GM12878 (cell line): Measurements from ENCODE around the gene DLG4. TPM values are rescaled to one million over a fixed set of nuclear protein-coding genes. Genes with fewer than 3 reads are reported as not detected.

Experiments used
- ATAC-seq: fragments of 200-7000 bp; cut with Tn5 transposase; 3 replicates; pipeline ENCODE4 v1.9.1; 2020; ENCODE audit warnings: mild to moderate bottlenecking, moderate library complexity
- BruUV-seq: library from RNA; stranded (reverse); fragments of 400-500 nt; replicated peaks from 2 replicates; lab custom pipeline; 2021; lab: Mats Ljungman, UMichigan
- CTCF ChIA-PET: fragments of 300-600 bp; sonication (Branson Sonifier 250); formaldehyde crosslinking; extraction: SDS; loops from one replicate; lab custom pipeline; 2021; ENCODE audit warnings: inconsistent platforms; lab: Yijun Ruan, JAX
- POLR2A ChIA-PET: fragments of 350-600 bp; formaldehyde crosslinking; extraction: SDS; loops from one replicate; lab custom pipeline; 2021; ENCODE audit warnings: inconsistent platforms; lab: Charles Lee
- RAD21 ChIA-PET: fragments of 300-600 bp; sonication (Branson Sonifier 250); formaldehyde crosslinking; loops from one replicate; lab custom pipeline; 2023; ENCODE audit warnings: antibody characterized with exemption; ENCODE audit not compliant: unreplicated experiment; lab: Charles Lee
- SMC1A ChIA-PET: fragments of 300-600 bp; sonication (Branson Sonifier 250); formaldehyde crosslinking; loops from one replicate; lab custom pipeline; 2023; ENCODE audit not compliant: unreplicated experiment, uncharacterized antibody; lab: Charles Lee
- DNase-seq: peaks from one replicate; pipeline ENCODE4 v3.0.0-alpha.2; 2011; ENCODE audit warnings: low read depth, low spot score
- FAIRE-seq: peaks from 3 replicates; lab custom pipeline; 2011; peaks lifted over from hg19 to GRCh38; lab: Jason Lieb, UNC
- H2AFZ ChIP-seq: 2 replicates; pipeline ENCODE4 v1.6.0; 2011; ENCODE audit warnings: low read depth, low read length, control low read depth; ENCODE audit not compliant: control insufficient read depth
- H3K27ac ChIP-seq: 2 replicates; pipeline ENCODE4 v1.5.1; 2011; ENCODE audit warnings: control low read depth; ENCODE audit not compliant: control insufficient read depth, insufficient read depth
- H3K27me3 ChIP-seq, 2 experiments: replicated peaks in 1 of 2; 2 replicates each; pipeline versions ENCODE4 v1.6.0 to v1.6.1; 2011; ENCODE audit warnings: low read length in 1 of 2; ENCODE audit not compliant: control insufficient read depth in 2 of 2, insufficient read depth in 2 of 2
- H3K36me3 ChIP-seq, 2 experiments: 2 replicates each; pipeline ENCODE4 v1.5.1; 2011; ENCODE audit warnings: low read length in 1 of 2; ENCODE audit not compliant: control insufficient read depth in 2 of 2, insufficient read depth in 2 of 2
- H3K4me1 ChIP-seq: 2 replicates; pipeline ENCODE4 v1.6.1; 2011; ENCODE audit warnings: mild to moderate bottlenecking, low read length, moderate library complexity, mixed read lengths; ENCODE audit not compliant: control insufficient read depth, insufficient read depth
- H3K4me2 ChIP-seq: 2 replicates; pipeline ENCODE4 v1.6.0; 2011; ENCODE audit warnings: control low read depth; ENCODE audit not compliant: control insufficient read depth, insufficient read depth
- H3K4me3 ChIP-seq: fragments of 200-600 bp; sonication (generic); 2 replicates; pipeline ENCODE4 v1.5.1; 2016
- H3K79me2 ChIP-seq: 2 replicates; pipeline ENCODE4 v1.6.0; 2011; ENCODE audit warnings: low read length; ENCODE audit not compliant: control insufficient read depth, insufficient read depth
- H3K9ac ChIP-seq: 2 replicates; pipeline ENCODE4 v1.8.0; 2011; ENCODE audit warnings: low read length, control low read depth, mixed read lengths; ENCODE audit not compliant: control insufficient read depth, insufficient read depth
- H3K9me3 ChIP-seq: replicated peaks from 3 replicates; pipeline ENCODE4 v1.5.1; 2011; ENCODE audit warnings: mild to moderate bottlenecking, low read length; ENCODE audit not compliant: control insufficient read depth, insufficient read depth
- H4K20me1 ChIP-seq: 2 replicates; pipeline ENCODE4 v1.6.0; 2011; ENCODE audit not compliant: control insufficient read depth, insufficient read depth
- BCL3 ChIP-seq: IDR thresholded peaks from 2 replicates; pipeline ENCODE4 v1.6.1; 2011; ENCODE audit warnings: borderline replicate concordance, low read depth, mild to moderate bottlenecking, moderate library complexity, low read length; ENCODE audit not compliant: insufficient read depth, poor library complexity, severe bottlenecking
- CBX5 ChIP-seq: sonication (generic); IDR thresholded peaks from 2 replicates; pipeline ENCODE4 v1.6.1; 2016; ENCODE audit warnings: low read depth, moderate library complexity, mild to moderate bottlenecking, inconsistent platforms
- GABPA ChIP-seq: IDR thresholded peaks from 2 replicates; pipeline ENCODE4 v1.6.1; 2014; ENCODE audit warnings: antibody characterized with exemption, low read depth, mild to moderate bottlenecking, inconsistent platforms
- MXI1 ChIP-seq: fragments of 150-350 bp; IDR thresholded peaks from 2 replicates; pipeline ENCODE4 v1.6.1; 2011; ENCODE audit warnings: low read depth, mild to moderate bottlenecking, inconsistent platforms, low read length, improper control_type of control experiment
- NFYA ChIP-seq: IDR thresholded peaks from 2 replicates; pipeline ENCODE4 v1.6.1; 2011; ENCODE audit warnings: low read depth, mild to moderate bottlenecking, low read length, improper control_type of control experiment, borderline replicate concordance
- RUNX3 ChIP-seq: IDR thresholded peaks from 2 replicates; pipeline ENCODE4 v1.6.1; 2012; ENCODE audit warnings: low read length, inconsistent platforms
- YY1 ChIP-seq: IDR thresholded peaks from 2 replicates; pipeline ENCODE4 v1.6.1; 2011; ENCODE audit warnings: low read depth, mild to moderate bottlenecking, low read length
- ZBED1 ChIP-seq: IDR thresholded peaks from 2 replicates; pipeline ENCODE4 v1.6.1; 2016; ENCODE audit warnings: borderline replicate concordance
- ZSCAN29 ChIP-seq: fragments of 450-650 bp; IDR thresholded peaks from 2 replicates; pipeline ENCODE4 v1.6.1; 2017; ENCODE audit warnings: mild to moderate bottlenecking, moderate library complexity
- WGBS: methylation state at CpG from one replicate; pipeline ENCODE4 v1.1.6; 2016; ENCODE audit warnings: low lambda C conversion rate; ENCODE audit not compliant: insufficient replicate concordance, insufficient coverage; ENCODE audit errors: missing lambda C conversion rate; 5-methylcytosine and 5-hydroxymethylcytosine counted together
- in situ Hi-C: fragments of 300-500 bp; cut with MboI; formaldehyde crosslinking; loops from 9 replicates; pipeline ENCODE4 v1.14.3; 2018; ENCODE audit warnings: mixed read lengths
- intact Hi-C: fragments of 100-400 bp; cut with micrococcal nuclease; formaldehyde crosslinking; loops from one replicate; pipeline ENCODE4 v1.14.2; 2022; ENCODE audit not compliant: unreplicated experiment
- polyA plus RNA-seq, 11 experiments: library from polyadenylated mRNA; depleted of rRNA in 4 of 11; unstranded in 6 of 11; stranded (reverse) in 5 of 11; fragments of >200 nt; fragmentation: Nextera tagmentation in 4 of 11; fragmentation: Illumina TruSeq in 1 of 11; extraction: Ambion mirVana in 4 of 11; extraction: Trizol in 1 of 11; gene quantifications; 1 replicate in 1 of 11; 2 replicates in 10 of 11; pipeline versions ENCODE4 v1.2.1 to v1.2.3, GENCODE V29; 2011 to 2016; ENCODE audit warnings: inconsistent platforms in 2 of 11, missing spikeins in 2 of 11, low read depth in 1 of 11
- total RNA-seq, 4 experiments: library from RNA; depleted of rRNA in 3 of 4; stranded (reverse); fragments of >200 nt in 3 of 4; fragmentation: Illumina TruSeq in 1 of 4; extraction: Trizol in 1 of 4; gene quantifications; 2 replicates each; pipeline versions ENCODE4 v1.2.1 to v1.2.3, GENCODE V29; 2013 to 2021
- TF ChIP-seq, protein P1 (sequence below): IDR thresholded peaks from 2 replicates; pipeline ENCODE4 v1.6.1; 2011; ENCODE audit warnings: low read depth, low read length, improper control_type of control experiment, borderline replicate concordance
- TF ChIP-seq, protein P2 (sequence below): fragments of 450-650 bp; IDR thresholded peaks from 2 replicates; pipeline ENCODE4 v1.6.1; 2016; ENCODE audit warnings: mild to moderate bottlenecking
- TF ChIP-seq, protein P3 (sequence below): fragments of 450-650 bp; IDR thresholded peaks from 2 replicates; pipeline ENCODE4 v1.6.1; 2018; ENCODE audit warnings: mild to moderate bottlenecking, low read depth, moderate library complexity; ENCODE audit not compliant: partially characterized antibody

Gene DLG4
- total and polyA plus RNA-seq, 10 of the 15 experiments (the other 5 are each of a cell fraction or from before 2014, with no cell fraction given): 0.07 to 4.1 (median 1.3) TPM

DNA sequence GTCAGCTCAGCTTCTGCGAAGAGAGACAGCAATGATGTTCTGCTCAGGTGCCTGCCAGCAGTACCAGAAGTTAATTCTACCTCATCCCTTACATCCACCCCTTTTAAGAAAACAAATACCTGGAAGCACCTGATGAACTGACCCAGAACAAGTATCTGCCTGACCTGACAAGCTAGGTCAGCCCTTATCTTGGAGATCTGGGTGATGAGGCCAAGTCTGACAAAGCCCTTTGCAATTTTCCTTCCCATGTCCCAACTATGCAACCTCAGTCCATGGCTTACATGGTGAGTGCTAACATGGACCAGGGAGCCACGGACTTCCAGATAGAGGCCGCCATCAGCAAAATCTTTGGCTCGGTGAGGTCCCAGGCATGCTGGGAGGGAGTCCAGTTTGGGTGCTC lies 3.7 kb upstream of the DLG4 start (continued):
- TF ChIP-seq, protein P1, sequence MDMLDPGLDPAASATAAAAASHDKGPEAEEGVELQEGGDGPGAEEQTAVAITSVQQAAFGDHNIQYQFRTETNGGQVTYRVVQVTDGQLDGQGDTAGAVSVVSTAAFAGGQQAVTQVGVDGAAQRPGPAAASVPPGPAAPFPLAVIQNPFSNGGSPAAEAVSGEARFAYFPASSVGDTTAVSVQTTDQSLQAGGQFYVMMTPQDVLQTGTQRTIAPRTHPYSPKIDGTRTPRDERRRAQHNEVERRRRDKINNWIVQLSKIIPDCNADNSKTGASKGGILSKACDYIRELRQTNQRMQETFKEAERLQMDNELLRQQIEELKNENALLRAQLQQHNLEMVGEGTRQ: no peak
- no peak for TF ChIP-seq MXI1
- TF ChIP-seq CBX5: no peak
- TF ChIP-seq, protein P2, sequence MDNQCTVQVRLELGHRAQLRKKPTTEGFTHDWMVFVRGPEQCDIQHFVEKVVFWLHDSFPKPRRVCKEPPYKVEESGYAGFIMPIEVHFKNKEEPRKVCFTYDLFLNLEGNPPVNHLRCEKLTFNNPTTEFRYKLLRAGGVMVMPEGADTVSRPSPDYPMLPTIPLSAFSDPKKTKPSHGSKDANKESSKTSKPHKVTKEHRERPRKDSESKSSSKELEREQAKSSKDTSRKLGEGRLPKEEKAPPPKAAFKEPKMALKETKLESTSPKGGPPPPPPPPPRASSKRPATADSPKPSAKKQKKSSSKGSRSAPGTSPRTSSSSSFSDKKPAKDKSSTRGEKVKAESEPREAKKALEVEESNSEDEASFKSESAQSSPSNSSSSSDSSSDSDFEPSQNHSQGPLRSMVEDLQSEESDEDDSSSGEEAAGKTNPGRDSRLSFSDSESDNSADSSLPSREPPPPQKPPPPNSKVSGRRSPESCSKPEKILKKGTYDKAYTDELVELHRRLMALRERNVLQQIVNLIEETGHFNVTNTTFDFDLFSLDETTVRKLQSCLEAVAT: no peak
- TF ChIP-seq, all 136 proteins: peak for 0

DNA sequence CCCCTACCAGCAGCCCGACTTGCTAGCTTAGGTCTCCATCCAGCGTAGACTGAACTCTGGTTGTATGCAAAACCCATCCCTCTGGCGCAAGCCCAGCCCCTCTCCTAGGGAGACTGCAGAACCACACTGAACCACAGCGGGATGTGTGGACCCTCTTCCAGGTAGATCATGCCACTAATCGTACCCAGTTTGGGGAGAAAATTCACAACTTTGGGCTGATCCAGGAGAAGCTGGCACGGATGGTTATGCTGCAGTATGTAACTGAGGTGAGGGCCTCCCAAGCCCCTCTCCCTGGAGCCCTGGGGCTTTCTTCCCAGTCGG lies 3.3 kb upstream of the DLG4 start:
- TF ChIP-seq RUNX3: no peak
- TF ChIP-seq BCL3: no peak
- TF ChIP-seq ZBED1: no peak
- TF ChIP-seq, protein P1: no peak
- TF ChIP-seq GABPA: no peak
- TF ChIP-seq YY1: no peak
- TF ChIP-seq NFYA: no peak
- no peak for TF ChIP-seq ZSCAN29
- TF ChIP-seq, protein P3, sequence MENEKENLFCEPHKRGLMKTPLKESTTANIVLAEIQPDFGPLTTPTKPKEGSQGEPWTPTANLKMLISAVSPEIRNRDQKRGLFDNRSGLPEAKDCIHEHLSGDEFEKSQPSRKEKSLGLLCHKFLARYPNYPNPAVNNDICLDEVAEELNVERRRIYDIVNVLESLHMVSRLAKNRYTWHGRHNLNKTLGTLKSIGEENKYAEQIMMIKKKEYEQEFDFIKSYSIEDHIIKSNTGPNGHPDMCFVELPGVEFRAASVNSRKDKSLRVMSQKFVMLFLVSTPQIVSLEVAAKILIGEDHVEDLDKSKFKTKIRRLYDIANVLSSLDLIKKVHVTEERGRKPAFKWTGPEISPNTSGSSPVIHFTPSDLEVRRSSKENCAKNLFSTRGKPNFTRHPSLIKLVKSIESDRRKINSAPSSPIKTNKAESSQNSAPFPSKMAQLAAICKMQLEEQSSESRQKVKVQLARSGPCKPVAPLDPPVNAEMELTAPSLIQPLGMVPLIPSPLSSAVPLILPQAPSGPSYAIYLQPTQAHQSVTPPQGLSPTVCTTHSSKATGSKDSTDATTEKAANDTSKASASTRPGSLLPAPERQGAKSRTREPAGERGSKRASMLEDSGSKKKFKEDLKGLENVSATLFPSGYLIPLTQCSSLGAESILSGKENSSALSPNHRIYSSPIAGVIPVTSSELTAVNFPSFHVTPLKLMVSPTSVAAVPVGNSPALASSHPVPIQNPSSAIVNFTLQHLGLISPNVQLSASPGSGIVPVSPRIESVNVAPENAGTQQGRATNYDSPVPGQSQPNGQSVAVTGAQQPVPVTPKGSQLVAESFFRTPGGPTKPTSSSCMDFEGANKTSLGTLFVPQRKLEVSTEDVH: no peak
- RAD21 ChIA-PET: no interaction called here
- CTCF ChIA-PET: no interaction called here
- FAIRE-seq (no peak), ATAC-seq (no peak), DNase-seq (no peak)
- Histone ChIP-seq H3K9ac (no peak overlapping the region), H3K36me3 (peaks cover 16 to 25% of the 10 kb centered on the region in 2 experiments), H2AFZ (no peak overlapping the region), H3K4me3 (no peak overlapping the region), H3K4me1 (peaks cover 7% of the 10 kb centered on the region), H3K9me3 (no peaks in the 10 kb centered on the region), H3K4me2 (no peak overlapping the region), H3K27ac (no peak overlapping the region), H3K27me3 (no peaks in the 10 kb centered on the region), H4K20me1 (no peaks in the 10 kb centered on the region), H3K79me2 (peaks cover 14% of the 10 kb centered on the region)
- WGBS: 84% methylated on average over 7 of the region's 7 CpGs
- POLR2A ChIA-PET: interaction anchor here (1.2 to 5.9 kb wide), 2 partner anchors 11 to 18 kb away, joined by 3 to 60 read pairs; partner anchors contain the start of gene DVL2
- BruUV-seq: no TSS peak
- intact Hi-C loops (no loop called here), in situ Hi-C loops (no loop called here)
- SMC1A ChIA-PET: no interaction called here
